HEK293 (cell line): ENCODE results near the gene SSU72.

Experiments
- GLIS2 ChIP-seq: fragments of 450-650 bp; formaldehyde crosslinking; IDR thresholded peaks from 2 replicates; pipeline ENCODE4 v1.5.1; 2016; ENCODE audit warnings: missing biosample characterization, missing genetic modification characterization
- OVOL3 ChIP-seq: fragments of 450-650 bp; formaldehyde crosslinking; IDR thresholded peaks from 2 replicates; pipeline ENCODE4 v1.5.1; 2016; ENCODE audit warnings: missing biosample characterization, missing genetic modification characterization
- TCF7L2 ChIP-seq: IDR thresholded peaks from 2 replicates; pipeline ENCODE4 v1.6.1; 2011; ENCODE audit warnings: low read depth, mild to moderate bottlenecking, inconsistent platforms, low read length, moderate library complexity, borderline replicate concordance
- ZEB2 ChIP-seq: fragments of 450-650 bp; formaldehyde crosslinking; IDR thresholded peaks from 2 replicates; pipeline ENCODE4 v1.5.1; 2016; ENCODE audit warnings: missing biosample characterization, missing genetic modification characterization
- ZNF133 ChIP-seq: fragments of 450-650 bp; formaldehyde crosslinking; IDR thresholded peaks from 2 replicates; pipeline ENCODE4 v1.5.1; 2016; ENCODE audit warnings: missing biosample characterization, missing genetic modification characterization
- ZNF223 ChIP-seq: fragments of 450-650 bp; formaldehyde crosslinking; IDR thresholded peaks from 2 replicates; pipeline ENCODE4 v1.5.1; 2016; ENCODE audit warnings: missing biosample characterization, missing genetic modification characterization
- ZNF292 ChIP-seq: fragments of 450-650 bp; formaldehyde crosslinking; IDR thresholded peaks from 2 replicates; pipeline ENCODE4 v1.5.1; 2016; ENCODE audit warnings: low read depth, missing biosample characterization, missing genetic modification characterization, borderline replicate concordance
- ZNF311 ChIP-seq: fragments of 450-650 bp; formaldehyde crosslinking; IDR thresholded peaks from 2 replicates; pipeline ENCODE4 v1.5.1; 2017; ENCODE audit warnings: missing biosample characterization, missing genetic modification characterization, borderline replicate concordance
- ZNF324 ChIP-seq: fragments of 450-650 bp; formaldehyde crosslinking; IDR thresholded peaks from 2 replicates; pipeline ENCODE4 v1.5.1; 2016; ENCODE audit warnings: missing biosample characterization, missing genetic modification characterization
- ZNF433 ChIP-seq: fragments of 450-650 bp; formaldehyde crosslinking; IDR thresholded peaks from 2 replicates; pipeline ENCODE4 v1.5.1; 2016; ENCODE audit warnings: missing biosample characterization, missing genetic modification characterization, low read depth
- ZNF510 ChIP-seq: fragments of 450-650 bp; formaldehyde crosslinking; IDR thresholded peaks from 2 replicates; pipeline ENCODE4 v1.5.1; 2018; ENCODE audit warnings: mild to moderate bottlenecking, missing genetic modification characterization, missing biosample characterization; ENCODE audit not compliant: insufficient replicate concordance
- ZNF621 ChIP-seq: fragments of 450-650 bp; formaldehyde crosslinking; IDR thresholded peaks from 2 replicates; pipeline ENCODE4 v1.5.1; 2017; ENCODE audit warnings: missing biosample characterization, missing genetic modification characterization
- ZNF76 ChIP-seq: fragments of 450-650 bp; formaldehyde crosslinking; IDR thresholded peaks from 2 replicates; pipeline ENCODE4; 2016; ENCODE audit warnings: low read depth, missing biosample characterization, missing genetic modification characterization, borderline replicate concordance
- ZNF830 ChIP-seq: fragments of 450-650 bp; IDR thresholded peaks from 2 replicates; pipeline ENCODE4 v1.5.0; 2018; ENCODE audit warnings: missing biosample characterization, missing genetic modification characterization, low read depth, mild to moderate bottlenecking, moderate library complexity
- ZSCAN16 ChIP-seq: fragments of 450-650 bp; formaldehyde crosslinking; IDR thresholded peaks from 2 replicates; pipeline ENCODE4 v1.5.1; 2016; ENCODE audit warnings: missing biosample characterization, missing genetic modification characterization
- ZSCAN30 ChIP-seq: fragments of 450-650 bp; IDR thresholded peaks from 2 replicates; pipeline ENCODE4 v1.5.1; 2018; ENCODE audit warnings: missing biosample characterization, mild to moderate bottlenecking, missing genetic modification characterization, moderate library complexity
- TF ChIP-seq, protein P1 (sequence below): fragments of 450-650 bp; formaldehyde crosslinking; IDR thresholded peaks from 2 replicates; pipeline ENCODE4 v1.5.1; 2016; ENCODE audit warnings: missing biosample characterization, missing genetic modification characterization
- TF ChIP-seq, protein P2 (sequence below): fragments of 450-650 bp; formaldehyde crosslinking; IDR thresholded peaks from 2 replicates; pipeline ENCODE4 v1.5.1; 2016; ENCODE audit warnings: missing biosample characterization, missing genetic modification characterization
- TF ChIP-seq, protein P3 (sequence below): fragments of 450-650 bp; formaldehyde crosslinking; conservative IDR thresholded peaks from 2 replicates; pipeline ENCODE4 v1.5.1; 2016; ENCODE audit warnings: low read depth, missing biosample characterization, missing genetic modification characterization
- TF ChIP-seq, protein P4 (sequence below): fragments of 450-650 bp; formaldehyde crosslinking; IDR thresholded peaks from 2 replicates; pipeline ENCODE4 v1.5.1; 2016; ENCODE audit warnings: missing biosample characterization, missing genetic modification characterization
- TF ChIP-seq, protein P5 (sequence below): fragments of 450-650 bp; formaldehyde crosslinking; IDR thresholded peaks from 2 replicates; pipeline ENCODE4 v1.5.1; 2017; ENCODE audit warnings: missing biosample characterization, mild to moderate bottlenecking, missing genetic modification characterization, moderate library complexity
- TF ChIP-seq, protein P6 (sequence below): fragments of 450-650 bp; formaldehyde crosslinking; IDR thresholded peaks from 2 replicates; pipeline ENCODE4 v1.5.1; 2017; ENCODE audit warnings: missing biosample characterization, missing genetic modification characterization

Gene SSU72

DNA sequence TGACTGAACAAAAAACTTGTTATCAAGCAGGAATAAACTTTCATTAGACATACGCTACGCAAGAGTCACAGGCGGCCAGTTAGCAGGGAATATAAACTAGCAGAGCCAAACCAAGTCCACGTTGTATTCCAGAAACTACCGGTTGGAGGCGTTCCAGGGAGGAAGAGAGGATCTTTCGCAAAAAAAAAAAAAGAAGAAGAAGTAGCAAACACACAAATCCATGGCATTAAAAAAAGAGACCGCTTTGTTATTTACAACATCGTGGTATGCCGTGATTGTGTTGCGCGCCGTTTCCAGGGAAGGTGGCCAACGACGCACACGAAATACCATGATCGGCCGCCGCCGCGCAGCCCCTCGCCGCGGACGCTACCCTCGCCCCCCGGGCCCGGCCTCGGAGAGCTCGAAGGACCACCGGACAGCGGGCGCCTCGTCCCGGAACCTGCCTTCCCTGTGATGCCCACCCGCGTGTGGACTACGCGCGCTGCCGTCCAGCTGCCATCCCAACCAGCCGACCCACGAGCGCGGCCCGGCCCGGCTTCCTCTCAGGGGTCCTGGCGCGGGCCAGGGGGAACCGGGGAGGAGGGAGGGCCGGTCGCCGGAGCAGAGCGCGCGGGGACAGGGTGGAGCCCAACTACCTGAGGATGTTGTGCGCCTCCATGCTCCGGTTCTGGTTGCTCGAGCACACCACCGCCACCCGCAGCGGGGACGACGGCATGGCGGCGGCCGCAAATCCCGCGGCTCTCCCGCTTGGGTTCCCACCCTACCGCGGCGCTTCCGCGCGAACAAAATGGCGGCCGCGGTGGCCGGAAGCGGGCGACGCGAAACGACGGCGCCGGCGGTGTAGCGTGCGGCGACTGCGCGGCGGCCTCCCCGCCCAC lies 581 bp downstream of the SSU72 start (continued):
- TF ChIP-seq, protein P1, sequence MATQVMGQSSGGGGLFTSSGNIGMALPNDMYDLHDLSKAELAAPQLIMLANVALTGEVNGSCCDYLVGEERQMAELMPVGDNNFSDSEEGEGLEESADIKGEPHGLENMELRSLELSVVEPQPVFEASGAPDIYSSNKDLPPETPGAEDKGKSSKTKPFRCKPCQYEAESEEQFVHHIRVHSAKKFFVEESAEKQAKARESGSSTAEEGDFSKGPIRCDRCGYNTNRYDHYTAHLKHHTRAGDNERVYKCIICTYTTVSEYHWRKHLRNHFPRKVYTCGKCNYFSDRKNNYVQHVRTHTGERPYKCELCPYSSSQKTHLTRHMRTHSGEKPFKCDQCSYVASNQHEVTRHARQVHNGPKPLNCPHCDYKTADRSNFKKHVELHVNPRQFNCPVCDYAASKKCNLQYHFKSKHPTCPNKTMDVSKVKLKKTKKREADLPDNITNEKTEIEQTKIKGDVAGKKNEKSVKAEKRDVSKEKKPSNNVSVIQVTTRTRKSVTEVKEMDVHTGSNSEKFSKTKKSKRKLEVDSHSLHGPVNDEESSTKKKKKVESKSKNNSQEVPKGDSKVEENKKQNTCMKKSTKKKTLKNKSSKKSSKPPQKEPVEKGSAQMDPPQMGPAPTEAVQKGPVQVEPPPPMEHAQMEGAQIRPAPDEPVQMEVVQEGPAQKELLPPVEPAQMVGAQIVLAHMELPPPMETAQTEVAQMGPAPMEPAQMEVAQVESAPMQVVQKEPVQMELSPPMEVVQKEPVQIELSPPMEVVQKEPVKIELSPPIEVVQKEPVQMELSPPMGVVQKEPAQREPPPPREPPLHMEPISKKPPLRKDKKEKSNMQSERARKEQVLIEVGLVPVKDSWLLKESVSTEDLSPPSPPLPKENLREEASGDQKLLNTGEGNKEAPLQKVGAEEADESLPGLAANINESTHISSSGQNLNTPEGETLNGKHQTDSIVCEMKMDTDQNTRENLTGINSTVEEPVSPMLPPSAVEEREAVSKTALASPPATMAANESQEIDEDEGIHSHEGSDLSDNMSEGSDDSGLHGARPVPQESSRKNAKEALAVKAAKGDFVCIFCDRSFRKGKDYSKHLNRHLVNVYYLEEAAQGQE (tag by site-specific recombination) = 0 out of 2 replicates have a peak, but pooled peaks have one; percentile 41
- TF ChIP-seq GLIS2 (tag by site-specific recombination) (peak; percentile 53), ZNF311 (tag by site-specific recombination) (no peak), ZSCAN30 (tag by site-specific recombination) (no peak), ZEB2 (tag by site-specific recombination) (peak; percentile 65), ZNF292 (tag by site-specific recombination) (no peak), ZNF324 (peak; percentile 17; the same call in 1 of the 2 replicates), OVOL3 (tag by site-specific recombination) (no peak), ZSCAN16 (tag by site-specific recombination) (no peak), ZNF510 (tag by site-specific recombination) (no peak), ZNF433 (tag by site-specific recombination) (no peak), ZNF76 (tag by site-specific recombination) (no peak), ZNF223 (tag by site-specific recombination) (no peak), TCF7L2 (no peak), ZNF133 (tag by site-specific recombination) (no peak), ZNF830 (no peak), ZNF621 (tag by site-specific recombination) (no peak)
- TF ChIP-seq, protein P2, sequence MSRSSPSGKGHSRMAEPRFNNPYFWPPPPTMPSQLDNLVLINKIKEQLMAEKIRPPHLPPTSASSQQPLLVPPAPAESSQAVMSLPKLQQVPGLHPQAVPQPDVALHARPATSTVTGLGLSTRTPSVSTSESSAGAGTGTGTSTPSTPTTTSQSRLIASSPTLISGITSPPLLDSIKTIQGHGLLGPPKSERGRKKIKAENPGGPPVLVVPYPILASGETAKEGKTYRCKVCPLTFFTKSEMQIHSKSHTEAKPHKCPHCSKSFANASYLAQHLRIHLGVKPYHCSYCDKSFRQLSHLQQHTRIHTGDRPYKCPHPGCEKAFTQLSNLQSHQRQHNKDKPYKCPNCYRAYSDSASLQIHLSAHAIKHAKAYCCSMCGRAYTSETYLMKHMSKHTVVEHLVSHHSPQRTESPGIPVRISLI (tag by site-specific recombination) = no peak
- TF ChIP-seq, protein P3, sequence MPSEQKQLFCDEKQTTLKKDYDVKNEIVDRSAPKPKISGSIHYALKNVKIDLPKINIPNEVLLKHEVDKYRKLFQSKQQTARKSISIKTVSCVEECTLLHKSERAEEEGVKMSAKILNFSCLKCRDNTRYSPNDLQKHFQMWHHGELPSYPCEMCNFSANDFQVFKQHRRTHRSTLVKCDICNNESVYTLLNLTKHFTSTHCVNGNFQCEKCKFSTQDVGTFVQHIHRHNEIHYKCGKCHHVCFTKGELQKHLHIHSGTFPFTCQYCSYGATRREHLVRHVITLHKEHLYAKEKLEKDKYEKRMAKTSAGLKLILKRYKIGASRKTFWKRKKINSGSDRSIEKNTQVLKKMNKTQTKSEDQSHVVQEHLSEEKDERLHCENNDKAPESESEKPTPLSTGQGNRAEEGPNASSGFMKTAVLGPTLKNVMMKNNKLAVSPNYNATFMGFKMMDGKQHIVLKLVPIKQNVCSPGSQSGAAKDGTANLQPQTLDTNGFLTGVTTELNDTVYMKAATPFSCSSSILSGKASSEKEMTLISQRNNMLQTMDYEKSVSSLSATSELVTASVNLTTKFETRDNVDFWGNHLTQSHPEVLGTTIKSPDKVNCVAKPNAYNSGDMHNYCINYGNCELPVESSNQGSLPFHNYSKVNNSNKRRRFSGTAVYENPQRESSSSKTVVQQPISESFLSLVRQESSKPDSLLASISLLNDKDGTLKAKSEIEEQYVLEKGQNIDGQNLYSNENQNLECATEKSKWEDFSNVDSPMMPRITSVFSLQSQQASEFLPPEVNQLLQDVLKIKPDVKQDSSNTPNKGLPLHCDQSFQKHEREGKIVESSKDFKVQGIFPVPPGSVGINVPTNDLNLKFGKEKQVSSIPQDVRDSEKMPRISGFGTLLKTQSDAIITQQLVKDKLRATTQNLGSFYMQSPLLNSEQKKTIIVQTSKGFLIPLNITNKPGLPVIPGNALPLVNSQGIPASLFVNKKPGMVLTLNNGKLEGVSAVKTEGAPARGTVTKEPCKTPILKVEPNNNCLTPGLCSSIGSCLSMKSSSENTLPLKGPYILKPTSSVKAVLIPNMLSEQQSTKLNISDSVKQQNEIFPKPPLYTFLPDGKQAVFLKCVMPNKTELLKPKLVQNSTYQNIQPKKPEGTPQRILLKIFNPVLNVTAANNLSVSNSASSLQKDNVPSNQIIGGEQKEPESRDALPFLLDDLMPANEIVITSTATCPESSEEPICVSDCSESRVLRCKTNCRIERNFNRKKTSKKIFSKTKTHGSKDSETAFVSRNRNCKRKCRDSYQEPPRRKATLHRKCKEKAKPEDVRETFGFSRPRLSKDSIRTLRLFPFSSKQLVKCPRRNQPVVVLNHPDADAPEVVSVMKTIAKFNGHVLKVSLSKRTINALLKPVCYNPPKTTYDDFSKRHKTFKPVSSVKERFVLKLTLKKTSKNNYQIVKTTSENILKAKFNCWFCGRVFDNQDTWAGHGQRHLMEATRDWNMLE (tag by site-specific recombination) = no peak
- TF ChIP-seq, protein P4, sequence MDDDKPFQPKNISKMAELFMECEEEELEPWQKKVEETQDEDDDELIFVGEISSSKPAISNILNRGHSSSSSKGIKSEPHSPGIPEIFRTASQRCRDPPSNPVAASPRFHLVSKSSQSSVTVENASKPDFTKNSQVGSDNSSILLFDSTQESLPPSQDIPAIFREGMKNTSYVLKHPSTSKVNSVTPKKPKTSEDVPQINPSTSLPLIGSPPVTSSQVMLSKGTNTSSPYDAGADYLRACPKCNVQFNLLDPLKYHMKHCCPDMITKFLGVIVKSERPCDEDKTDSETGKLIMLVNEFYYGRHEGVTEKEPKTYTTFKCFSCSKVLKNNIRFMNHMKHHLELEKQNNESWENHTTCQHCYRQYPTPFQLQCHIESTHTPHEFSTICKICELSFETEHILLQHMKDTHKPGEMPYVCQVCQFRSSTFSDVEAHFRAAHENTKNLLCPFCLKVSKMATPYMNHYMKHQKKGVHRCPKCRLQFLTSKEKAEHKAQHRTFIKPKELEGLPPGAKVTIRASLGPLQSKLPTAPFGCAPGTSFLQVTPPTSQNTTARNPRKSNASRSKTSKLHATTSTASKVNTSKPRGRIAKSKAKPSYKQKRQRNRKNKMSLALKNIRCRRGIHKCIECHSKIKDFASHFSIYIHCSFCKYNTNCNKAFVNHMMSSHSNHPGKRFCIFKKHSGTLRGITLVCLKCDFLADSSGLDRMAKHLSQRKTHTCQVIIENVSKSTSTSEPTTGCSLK (tag by site-specific recombination) = no peak
- TF ChIP-seq, protein P5, sequence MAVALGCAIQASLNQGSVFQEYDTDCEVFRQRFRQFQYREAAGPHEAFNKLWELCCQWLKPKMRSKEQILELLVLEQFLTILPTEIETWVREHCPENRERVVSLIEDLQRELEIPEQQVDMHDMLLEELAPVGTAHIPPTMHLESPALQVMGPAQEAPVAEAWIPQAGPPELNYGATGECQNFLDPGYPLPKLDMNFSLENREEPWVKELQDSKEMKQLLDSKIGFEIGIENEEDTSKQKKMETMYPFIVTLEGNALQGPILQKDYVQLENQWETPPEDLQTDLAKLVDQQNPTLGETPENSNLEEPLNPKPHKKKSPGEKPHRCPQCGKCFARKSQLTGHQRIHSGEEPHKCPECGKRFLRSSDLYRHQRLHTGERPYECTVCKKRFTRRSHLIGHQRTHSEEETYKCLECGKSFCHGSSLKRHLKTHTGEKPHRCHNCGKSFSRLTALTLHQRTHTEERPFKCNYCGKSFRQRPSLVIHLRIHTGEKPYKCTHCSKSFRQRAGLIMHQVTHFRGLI (tag by site-specific recombination) = 0 out of 2 replicates have a peak, but pooled peaks have one; percentile 46
- TF ChIP-seq, protein P6, sequence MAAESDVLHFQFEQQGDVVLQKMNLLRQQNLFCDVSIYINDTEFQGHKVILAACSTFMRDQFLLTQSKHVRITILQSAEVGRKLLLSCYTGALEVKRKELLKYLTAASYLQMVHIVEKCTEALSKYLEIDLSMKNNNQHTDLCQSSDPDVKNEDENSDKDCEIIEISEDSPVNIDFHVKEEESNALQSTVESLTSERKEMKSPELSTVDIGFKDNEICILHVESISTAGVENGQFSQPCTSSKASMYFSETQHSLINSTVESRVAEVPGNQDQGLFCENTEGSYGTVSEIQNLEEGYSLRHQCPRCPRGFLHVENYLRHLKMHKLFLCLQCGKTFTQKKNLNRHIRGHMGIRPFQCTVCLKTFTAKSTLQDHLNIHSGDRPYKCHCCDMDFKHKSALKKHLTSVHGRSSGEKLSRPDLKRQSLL (tag by site-specific recombination) = no peak
